ENCODE results near the gene TMEM132C.

GRCh38 chr12:128662101-128662500 lies 395.1 kb downstream of the TMEM132C start:
- TF ChIP-seq CTCF (IDR thresholded peaks at IDR 0.05) (no peak), EZH2phosphoT487 (IDR thresholded peaks at IDR 0.05) (no peak)
